GM19397 (cell line): ENCODE data around the gene NQO2.

Experiments used
- ATAC-seq: cut with Tn5 transposase; IDR thresholded peaks from one replicate; pipeline ENCODE4 v1.9.1; 2021; ENCODE audit warnings: mild to moderate bottlenecking, moderate library complexity; ENCODE audit not compliant: unreplicated experiment

The NQO2 gene, protein sequence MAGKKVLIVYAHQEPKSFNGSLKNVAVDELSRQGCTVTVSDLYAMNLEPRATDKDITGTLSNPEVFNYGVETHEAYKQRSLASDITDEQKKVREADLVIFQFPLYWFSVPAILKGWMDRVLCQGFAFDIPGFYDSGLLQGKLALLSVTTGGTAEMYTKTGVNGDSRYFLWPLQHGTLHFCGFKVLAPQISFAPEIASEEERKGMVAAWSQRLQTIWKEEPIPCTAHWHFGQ

DNA sequence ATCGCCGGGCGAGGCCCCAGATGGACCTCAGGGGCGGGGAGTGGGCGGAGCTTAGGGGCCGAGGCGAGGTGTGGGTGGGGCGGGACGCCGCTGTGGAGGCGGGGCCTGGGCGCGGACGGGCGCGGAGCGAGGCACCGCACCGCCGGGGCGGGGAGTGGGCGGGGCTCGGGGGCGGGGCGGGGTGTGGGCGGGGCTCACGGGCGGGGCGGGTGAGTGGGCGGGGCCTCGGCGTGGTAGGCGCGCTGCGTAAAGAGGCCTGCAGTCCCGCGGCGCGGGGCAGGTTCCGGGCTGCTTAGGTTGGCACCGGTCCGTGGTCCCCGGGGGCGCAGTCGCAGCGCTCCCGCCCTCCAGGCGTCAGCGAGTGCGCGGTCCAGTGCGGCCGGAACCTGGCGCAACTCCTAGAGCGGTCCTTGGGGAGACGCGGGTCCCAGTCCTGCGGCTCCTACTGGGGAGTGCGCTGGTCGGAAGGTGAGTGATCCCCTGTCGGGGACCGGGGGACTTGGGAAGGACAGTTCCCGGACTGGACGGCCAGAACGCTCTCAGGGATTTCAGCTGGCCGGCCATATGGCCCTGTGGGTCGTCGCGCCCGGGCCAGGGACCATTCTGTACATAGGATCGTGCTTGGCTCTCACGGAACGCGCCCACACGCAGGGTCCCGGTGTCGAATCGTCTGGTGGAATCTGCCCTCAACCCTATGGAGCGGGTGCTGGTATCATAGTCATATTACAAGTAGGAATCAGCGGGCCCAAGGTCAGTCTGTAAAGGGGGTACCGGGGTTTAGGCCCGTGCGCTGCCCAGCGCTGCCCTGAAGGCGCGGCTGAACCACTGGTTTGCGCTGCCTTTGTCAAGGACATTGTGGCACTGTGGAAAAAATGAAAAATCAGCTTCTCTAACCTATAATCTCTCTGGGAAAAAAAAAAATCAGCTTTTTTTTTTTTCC, at the start of gene NQO2:
Gene NQO2, plus strand, starts transcription at position 277 of the 940 bp plus-strand sequence. CDS start 6,659 bp downstream, outside the sequence.
- ATAC-seq = peak; percentile 74

DNA sequence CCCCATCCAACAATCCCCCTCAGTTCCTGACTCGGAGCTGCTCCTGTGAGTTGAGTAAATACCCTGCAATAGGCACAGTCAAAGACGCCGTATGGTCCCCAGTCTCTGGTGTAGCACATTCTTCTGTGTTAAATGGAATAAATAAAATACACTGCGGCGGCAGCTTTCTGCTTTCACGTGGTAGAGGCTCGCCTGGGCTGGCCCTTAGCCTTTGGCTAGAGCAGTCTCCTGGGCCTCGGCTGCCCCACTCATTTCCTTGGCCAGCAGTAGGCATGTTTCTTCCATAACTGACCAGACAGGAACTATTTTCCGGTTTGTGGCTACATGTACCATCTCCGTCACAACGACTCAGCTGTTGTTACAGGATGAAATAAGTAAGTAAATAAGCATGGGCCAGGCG, 49.0 kb upstream of the NQO2 start:
- no peak for ATAC-seq

DNA sequence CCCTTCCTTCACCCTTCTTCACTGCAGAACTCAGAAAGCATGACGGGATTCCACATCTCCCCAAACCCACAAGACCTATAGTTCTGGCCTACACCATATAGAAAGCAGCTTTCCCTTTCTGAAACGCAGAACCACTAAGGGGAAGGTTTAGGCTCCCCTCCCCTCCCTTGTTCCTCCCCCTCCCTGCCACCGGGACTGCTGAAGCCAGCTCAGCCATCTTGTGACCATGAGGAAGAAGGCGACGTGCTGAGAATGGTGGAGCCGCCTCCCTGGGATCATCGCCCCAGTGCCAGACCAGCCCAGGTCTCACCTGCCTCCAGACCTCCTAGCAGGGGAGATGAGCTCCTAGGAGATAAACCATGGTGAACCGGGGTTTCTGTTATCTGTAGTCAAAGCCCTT, 48.0 kb upstream of the NQO2 start:
- ATAC-seq = no peak

DNA sequence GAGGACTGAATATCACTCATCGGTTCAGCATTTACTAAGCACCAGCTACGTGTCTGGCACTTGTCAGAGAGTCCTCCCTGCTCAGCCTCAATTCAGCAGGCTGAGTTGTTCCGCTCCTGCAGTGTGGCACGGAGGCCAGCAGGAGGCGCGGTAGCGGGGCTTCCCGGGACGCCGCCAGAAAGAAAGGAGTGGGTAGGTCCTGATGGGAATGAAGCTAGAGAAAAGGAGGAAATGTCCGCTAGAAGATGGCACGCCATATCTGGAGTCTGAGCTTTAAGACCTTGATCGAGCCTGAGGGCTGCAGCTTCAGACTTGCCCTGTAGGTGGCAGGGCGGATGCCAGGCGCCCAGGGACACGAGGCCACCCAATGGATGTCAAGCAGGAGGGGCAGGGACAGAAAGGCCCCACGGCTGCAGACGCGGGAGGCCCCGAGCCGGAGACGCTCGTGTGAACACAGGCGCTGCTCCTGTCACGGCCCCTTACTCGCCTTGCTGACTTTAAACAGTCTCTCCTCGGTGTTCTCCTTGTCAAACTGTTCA, 47.1 kb upstream of the NQO2 start:
- ATAC-seq = no peak

DNA sequence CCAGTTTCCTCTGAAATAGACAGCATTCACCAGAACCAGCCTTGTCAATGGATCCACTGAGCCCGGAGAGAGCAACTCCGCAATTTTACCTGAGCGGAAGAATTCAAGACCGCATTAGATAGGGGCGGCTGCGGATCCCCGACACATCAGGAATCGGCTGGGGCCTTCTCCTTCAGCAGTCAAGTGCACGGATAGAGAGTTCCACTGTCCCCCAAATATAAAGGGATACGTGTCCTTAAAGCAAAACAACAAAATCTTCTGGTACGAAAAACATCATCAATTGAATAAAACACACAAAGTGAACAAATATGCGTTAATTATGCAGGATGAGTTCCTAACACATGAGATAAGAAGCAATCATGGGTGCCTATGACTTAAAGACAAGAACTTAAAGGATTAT, 46.6 kb upstream of the NQO2 start:
- no peak for ATAC-seq

DNA sequence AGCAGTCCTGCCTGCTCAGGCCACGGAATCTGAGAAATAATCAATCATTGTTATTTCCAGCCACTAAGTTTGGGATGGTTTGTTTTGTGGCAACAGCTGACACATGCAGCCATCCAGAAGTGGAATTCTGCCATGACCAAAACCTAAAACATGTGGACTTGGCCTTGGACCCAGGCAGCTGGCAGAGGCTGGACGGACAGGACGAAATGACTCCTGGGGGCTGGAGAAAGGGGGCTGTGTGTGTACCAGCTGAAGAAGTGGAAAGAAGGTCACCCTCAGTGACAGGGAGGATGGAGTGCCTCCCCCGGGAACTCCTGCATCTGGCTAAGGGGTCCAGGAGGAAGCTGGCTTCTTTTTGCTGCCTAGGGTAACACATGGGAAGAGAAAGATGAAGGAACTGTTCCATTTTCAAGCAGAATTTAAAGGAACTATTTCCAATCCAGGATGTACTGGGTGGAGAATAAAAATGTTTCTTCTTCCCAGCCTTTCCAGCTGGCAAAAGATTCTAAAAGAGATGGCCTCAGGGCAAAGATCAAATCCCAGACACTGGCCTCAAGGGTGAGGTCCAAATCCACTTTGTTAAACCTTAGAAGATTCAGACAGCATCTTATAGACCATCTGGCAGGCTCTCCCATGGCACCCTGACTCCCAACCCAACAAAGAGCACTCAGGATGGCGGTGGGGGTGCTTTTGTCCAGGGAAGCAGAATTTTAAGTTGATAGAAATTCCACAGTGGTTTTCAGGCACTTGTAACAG, 42.6 kb upstream of the NQO2 start:
- ATAC-seq = no peak

DNA sequence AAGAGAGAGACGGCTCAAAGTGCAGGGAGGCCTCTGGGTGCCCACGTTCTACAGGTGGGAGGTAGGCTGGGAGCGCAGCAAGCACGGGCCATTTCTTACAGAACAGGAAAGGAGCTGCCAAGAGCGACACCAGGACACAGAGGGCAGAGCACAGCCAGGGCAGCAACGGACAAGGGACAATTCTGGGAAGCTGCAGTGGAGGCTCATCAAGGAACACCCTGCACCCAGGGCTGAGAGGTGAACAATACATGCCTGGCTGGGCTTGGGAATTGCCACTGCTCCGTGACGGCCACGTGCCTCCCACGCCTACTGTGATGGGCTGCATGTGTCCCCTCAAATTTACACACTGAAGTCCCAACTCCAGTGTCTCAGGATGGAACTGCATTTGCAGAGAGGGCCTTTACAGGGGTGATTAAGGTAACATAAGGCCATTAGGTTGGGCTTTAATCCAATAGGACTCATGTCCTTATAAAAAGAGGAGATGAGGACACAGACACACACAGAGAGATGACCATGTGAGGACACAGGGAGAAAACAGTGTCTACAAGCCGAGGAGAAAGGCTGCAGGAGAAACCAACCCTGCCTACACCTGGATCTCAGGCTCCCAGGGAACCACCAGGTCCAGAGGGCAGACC, 41.9 kb upstream of the NQO2 start:
- ATAC-seq = no peak

DNA sequence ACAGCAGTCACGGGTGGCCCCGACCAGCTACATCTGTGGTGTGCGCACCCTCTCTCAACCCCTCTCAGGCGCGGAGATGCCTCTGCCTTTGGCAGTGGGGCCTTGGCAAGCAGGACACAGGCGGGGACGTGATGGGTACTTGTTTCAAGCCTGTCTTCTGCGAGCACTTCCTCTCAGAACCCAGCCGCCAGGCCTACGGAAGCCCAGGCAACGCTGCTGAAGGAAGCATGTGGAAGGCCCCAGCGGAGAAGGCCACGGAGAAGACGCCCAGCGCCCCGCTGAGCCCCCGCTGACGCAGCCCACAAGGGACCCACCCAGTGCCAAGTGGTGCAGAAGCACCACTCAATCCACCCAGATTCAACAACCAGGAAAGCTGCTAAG, 41.4 kb upstream of the NQO2 start:
- ATAC-seq = no peak

DNA sequence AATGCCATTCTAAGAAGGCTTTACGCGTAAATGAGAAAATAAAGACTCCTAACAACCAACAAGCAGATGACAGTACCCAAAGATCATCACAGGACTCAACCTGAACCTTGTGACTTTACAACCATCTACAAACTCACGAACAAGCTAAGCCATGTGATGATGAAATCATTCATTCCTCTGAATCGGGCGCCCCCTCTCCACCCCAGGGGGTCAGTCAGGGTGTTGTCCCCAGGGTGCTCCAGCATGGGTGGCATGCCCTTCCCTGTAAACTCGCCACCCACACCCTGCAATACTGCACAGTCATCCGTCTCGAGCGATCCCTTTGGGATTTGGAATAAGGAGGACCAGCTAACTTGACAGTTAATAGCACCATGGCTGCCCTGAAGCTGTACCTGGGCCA, 40.9 kb upstream of the NQO2 start:
- no peak for ATAC-seq

DNA sequence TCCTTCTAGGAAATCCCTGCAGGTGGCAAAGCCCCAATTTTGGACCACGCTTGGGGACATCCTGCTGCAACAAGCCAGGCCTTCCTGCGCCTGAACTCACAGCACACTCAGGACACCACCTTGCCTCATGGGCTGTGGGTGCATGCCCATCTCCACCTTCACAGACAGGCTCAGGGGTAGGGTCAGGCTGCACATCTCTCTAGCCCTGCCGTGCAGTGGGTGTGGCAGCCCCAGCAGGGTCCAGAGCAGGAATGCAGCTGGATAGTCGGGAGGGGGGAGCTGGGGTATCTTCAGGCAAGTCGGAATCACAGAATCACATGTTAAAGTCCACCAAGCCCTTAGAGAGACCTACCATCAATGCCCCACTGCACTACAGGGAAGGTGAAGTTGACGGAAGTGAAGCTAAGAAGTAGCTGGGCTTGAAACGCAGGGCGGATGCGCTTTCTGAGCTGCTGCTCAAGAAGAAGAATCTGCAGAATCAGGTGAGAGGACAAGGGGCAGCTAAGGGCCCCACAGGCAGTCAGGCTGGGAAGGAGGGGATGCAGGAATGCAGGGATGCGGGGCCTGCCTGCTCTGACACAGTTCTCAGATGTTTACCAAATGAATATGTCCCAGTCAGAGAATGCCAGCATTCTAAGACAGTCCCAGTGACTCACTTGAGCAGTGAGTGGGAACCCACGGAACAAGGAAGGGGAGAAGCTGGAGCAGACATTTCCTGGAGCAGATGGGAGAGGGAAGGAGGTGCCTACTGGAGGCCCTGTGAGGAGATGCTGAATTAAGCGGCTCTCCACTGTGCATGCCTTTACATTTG, 39.6 kb upstream of the NQO2 start:
- no peak for ATAC-seq

DNA sequence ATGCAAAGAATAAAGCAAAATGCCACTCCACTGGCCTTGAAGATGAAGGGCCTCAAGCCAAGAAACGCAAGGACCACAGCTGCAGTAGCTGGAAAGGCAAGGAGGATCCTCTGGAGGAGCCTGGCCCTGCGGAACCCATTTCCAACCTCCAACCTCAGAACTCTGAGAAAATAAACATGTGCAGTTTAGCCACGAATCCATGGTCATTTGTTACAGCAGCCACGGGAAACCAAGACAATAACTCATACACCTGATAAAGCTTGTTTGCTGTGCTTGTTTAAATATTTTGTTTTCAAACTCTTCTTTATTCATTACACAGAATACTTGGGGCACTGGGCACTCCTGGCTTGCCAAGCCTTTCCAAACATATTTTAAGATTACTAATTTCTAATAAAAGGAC, 38.8 kb upstream of the NQO2 start:
- no peak for ATAC-seq

DNA sequence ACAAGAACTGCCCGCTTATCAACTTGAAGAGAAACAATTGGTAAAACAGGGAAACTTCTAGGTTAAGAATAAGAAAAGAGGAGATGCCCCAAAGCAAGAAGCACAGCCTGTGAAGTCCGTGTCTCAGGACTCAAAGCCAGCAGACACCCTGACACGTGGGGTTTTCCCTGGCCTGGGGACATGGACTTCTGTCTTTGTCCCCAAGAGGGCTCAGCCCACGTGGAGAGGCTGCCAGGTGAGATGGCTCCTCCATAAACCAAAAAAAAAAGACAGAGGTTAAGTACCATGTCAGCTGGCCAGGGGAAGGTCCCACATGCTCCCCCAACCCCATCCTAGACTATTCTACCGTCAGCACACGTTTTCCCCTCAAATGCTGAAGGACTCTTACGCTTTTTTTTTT, 38.2 kb upstream of the NQO2 start:
- no peak for ATAC-seq

DNA sequence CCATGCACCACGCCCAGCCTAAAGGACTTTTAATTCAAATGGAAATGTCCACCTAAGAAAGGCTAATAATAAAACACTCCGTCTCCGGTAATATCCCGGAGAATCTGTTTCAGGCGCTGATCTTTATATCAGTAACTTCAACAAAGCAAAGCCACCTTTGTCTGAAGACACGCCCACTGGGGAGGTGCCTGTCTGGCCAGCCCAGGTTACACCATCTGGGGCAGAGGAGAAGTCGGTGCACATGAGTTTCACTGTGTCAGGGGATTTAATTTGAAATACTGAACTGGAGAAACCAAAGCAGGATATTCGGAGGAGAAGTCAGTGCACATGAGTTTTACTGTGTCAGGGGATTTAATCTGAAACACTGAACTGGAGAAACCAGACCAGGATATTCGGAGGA, 37.7 kb upstream of the NQO2 start:
- ATAC-seq = no peak

DNA sequence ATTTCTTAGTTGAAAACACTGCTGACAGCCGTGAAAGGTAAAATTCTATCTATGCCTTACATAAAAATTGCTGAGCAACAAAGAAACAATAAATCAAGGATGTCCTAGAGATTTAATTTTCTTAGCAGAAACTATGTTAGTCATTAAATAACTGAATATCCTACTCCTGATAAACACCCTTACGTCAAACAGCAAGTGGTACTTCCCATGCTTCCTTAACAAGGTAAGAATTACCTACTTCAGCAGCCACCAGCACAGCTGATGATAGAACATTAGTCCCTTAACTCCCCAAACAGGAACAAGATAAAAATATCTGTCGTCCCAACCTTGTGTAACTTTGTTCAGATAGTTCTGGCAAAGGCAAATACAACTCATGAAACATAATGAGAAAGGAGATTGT, 37.1 kb upstream of the NQO2 start:
- ATAC-seq = no peak

DNA sequence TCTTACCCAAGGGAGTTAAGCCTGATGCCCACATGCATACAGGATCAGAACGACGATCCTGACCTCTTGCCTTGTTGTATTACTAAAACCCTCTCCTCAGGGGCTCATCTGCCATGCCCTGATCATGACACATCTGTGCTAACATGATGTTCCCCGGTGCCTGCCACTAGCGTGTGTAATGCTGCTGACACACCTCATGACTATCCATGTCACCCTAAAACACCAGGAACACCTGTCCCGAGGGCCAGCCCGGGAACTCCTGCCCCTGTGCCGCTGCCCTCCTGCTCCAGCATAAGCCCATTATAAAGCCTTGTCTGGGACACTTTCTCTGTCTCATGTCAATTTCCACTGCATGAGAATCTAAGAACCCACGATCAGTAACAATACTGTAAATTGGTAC, 35.9 kb upstream of the NQO2 start:
- no peak for ATAC-seq

DNA sequence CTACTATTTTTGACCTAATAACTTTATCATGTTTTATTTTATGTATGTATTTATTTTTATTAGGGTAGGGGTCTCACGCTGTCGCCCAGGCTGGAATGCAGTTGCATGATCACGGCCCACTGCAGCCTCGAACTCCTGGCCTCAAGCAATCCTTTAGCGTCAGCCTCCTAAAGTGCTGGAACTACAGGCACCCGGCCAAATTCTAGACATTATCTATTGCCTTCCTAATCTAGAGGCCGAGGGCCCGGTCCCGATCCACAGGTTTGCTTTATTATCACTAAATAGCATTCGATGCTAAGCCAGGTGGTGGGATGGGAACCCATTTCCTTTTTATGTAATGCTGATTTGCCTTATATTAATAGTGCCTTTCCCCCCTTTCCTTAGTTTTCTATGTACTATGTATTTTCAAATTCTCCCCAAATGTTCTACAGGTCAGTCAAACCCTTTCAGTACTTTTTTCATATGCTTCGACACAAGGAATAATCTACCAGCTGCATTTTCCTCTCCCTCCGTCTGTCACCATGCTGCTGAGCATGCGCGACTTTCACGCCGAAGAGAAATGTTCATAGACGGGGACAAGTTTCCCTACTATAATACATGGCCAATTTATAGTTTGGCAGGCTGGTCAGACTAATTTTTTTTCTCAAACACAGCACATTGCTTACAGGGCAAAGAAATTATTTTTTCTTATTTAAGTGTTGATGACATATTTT, 34.7 kb upstream of the NQO2 start:
- no peak for ATAC-seq

DNA sequence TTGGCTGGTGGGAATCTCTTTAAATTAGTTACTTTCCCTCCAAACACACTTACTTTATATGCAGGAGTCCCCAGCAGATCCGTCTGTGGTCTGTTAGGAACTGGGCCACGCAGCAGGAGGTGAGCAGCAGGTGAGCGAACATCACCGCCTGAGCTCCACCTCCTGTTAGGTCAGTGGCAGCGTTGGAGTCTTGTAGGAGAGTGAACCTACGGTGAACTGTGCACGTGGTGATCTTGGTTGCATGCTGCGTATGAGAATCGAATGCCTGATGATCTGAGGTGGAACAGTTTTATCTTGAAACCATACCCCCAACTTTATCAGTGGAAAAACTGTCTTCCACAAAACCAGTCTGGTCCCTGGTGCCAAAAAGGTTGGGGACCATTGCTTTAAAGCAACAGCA, 33.3 kb upstream of the NQO2 start:
- ATAC-seq = no peak

DNA sequence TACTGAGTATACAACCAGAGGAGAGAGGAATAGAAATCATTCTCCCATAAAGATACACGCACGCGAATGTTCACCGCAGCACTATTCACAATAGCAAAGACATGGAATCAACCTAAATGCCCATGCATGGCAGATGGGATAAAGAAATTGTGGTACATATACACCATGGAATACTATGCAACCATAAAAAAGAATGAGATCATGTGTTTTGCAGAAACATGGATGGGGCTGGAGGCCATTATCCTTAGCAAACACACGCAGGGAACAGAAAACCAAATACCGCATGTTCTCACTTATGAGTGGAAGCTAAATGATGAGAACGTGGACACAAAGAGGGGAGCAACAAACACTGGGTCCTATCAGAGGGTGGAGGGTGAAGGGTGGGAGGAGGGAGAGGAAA, 31.8 kb upstream of the NQO2 start:
- no peak for ATAC-seq

DNA sequence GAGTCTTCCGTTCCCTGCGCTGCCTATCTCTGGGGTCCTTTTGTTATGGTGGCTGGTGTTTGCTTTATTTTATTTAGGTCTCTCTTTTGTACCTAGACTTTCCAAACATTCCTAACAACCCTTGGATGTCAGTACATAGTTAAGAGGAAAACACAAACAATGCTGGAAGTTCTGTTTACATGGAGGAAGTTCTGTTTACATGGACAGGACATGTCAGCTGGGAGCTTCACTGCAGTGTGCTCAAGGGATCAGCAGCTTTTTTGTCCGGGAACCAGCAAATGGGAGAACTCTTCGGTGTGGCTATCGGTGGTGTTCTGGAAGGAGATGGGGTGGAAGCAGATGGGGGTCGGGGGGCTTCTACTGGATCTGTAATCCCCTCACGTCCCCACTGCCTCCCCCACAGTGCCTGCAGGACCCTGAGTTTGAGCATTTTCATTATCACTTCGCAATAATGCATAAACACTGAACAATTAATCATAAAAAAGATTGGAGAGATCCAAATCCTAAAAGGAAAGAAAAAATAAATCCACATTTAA, 31.0 kb upstream of the NQO2 start:
- no peak for ATAC-seq
